Mesendoderm (in vitro differentiated cells): ENCODE measurements around the gene SLC22A7.

Source experiments
- DNase-seq: peaks from one replicate; pipeline ENCODE4 v3.0.0; 2013
- H2AK5ac ChIP-seq: 2 replicates; pipeline ENCODE4 v1.6.1; 2013; ENCODE audit warnings: low read length, inconsistent platforms
- H2BK120ac ChIP-seq: 2 replicates; pipeline ENCODE4 v1.6.1; 2013; ENCODE audit warnings: low read depth, mild to moderate bottlenecking, low read length, moderate library complexity, mixed read lengths
- H2BK15ac ChIP-seq: replicated peaks from 2 replicates; pipeline ENCODE4 v1.6.1; 2013; ENCODE audit warnings: low read depth, mild to moderate bottlenecking, moderate library complexity
- H2BK5ac ChIP-seq: 2 replicates; pipeline ENCODE4 v1.6.1; 2013; ENCODE audit warnings: low read length, inconsistent platforms
- H3K18ac ChIP-seq: 2 replicates; pipeline ENCODE4 v1.6.1; 2013; ENCODE audit warnings: mild to moderate bottlenecking, low read length, mixed read lengths
- H3K23ac ChIP-seq: one replicate; pipeline ENCODE4 v1.6.1; 2013; ENCODE audit warnings: low read length
- H3K27ac ChIP-seq: 2 replicates; pipeline ENCODE4 v1.5.1; 2013; ENCODE audit warnings: low read depth, mild to moderate bottlenecking, inconsistent platforms, low read length, moderate library complexity
- H3K27me3 ChIP-seq: 2 replicates; pipeline ENCODE4 v1.6.1; 2013; ENCODE audit warnings: low read length, control low read depth, mild to moderate bottlenecking, inconsistent platforms; ENCODE audit not compliant: insufficient read depth, poor library complexity
- H3K36me3 ChIP-seq: 2 replicates; pipeline ENCODE4 v1.6.1; 2013; ENCODE audit warnings: low read length, inconsistent platforms; ENCODE audit not compliant: control insufficient read depth, insufficient read depth
- H3K4ac ChIP-seq: one replicate; pipeline ENCODE4 v1.6.1; 2013; ENCODE audit warnings: low read depth, mild to moderate bottlenecking, low read length, moderate library complexity
- H3K4me1 ChIP-seq: 2 replicates; pipeline ENCODE4 v1.6.1; 2013; ENCODE audit warnings: low read depth, low read length, inconsistent platforms; ENCODE audit not compliant: control insufficient read depth
- H3K4me2 ChIP-seq: 2 replicates; pipeline ENCODE4 v1.6.1; 2013; ENCODE audit warnings: low read length
- H3K4me3 ChIP-seq: 2 replicates; pipeline ENCODE4 v1.5.1; 2013; ENCODE audit warnings: mild to moderate bottlenecking, low read length
- H3K56ac ChIP-seq: one replicate; pipeline ENCODE4 v1.6.1; 2013; ENCODE audit warnings: low read length
- H3K79me1 ChIP-seq: 2 replicates; pipeline ENCODE4 v1.6.1; 2013; ENCODE audit warnings: low read length, inconsistent platforms
- H3K79me2 ChIP-seq: 2 replicates; pipeline ENCODE4 v1.6.1; 2013; ENCODE audit warnings: mild to moderate bottlenecking, low read length; ENCODE audit not compliant: control insufficient read depth, insufficient read depth
- H3K9ac ChIP-seq: 2 replicates; pipeline ENCODE4 v1.6.1; 2013; ENCODE audit warnings: low read length, inconsistent platforms
- H4K5ac ChIP-seq: one replicate; pipeline ENCODE4 v1.6.1; 2013; ENCODE audit warnings: low read length
- H4K8ac ChIP-seq: one replicate; pipeline ENCODE4 v1.6.1; 2013; ENCODE audit warnings: low read depth, mild to moderate bottlenecking, control low read depth, low read length, moderate library complexity
- WGBS: extraction: QIAGEN DNeasy Blood & Tissue Kit; methylation state at CpG from one replicate; pipeline ENCODE4 v1.1.7; 2013; ENCODE audit warnings: low lambda C conversion rate, missing lambda C conversion rate; ENCODE audit not compliant: insufficient coverage; ENCODE audit errors: extremely low coverage; 5-methylcytosine and 5-hydroxymethylcytosine counted together

The SLC22A7 gene

DNA sequence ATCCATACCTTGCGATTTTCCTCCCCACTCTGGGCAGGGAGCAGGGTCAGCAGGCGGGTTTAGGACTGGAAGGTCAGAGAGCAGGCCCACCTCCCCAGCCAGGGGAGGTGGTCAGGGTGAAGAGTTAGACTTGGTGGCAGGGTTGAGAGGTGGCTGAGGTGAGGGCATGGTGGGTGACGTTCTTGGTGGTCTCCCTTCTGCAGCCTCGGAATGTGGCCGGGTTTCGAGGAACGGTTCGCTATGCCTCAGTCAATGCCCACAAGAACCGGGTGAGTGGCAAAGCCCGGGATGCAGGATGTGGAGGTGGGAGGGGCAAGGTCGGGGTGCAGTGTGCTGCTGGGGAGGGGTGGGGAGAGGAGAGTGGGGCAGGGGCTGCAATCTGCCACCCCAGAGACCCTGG is 43.2 kb upstream of the SLC22A7 start:
- Histone ChIP-seq H2AK5ac (no peak overlapping the region), H3K27ac (no peak overlapping the region), H3K4me3 (no peak overlapping the region), H3K56ac (no peak overlapping the region), H2BK15ac (no peak overlapping the region), H3K18ac (no peak overlapping the region), H2BK5ac (no peak overlapping the region), H3K79me1 (no peaks in the 10 kb centered on the region), H3K27me3 (no peaks in the 10 kb centered on the region), H3K4me1 (no peaks in the 10 kb centered on the region), H3K23ac (no peak overlapping the region), H3K4me2 (no peak overlapping the region), H2BK120ac (no peak overlapping the region), H3K4ac (no peak overlapping the region), H4K5ac (no peak overlapping the region), H3K9ac (no peak overlapping the region), H3K36me3 (no peaks in the 10 kb centered on the region), H3K79me2 (no peaks in the 10 kb centered on the region), H4K8ac (no peak overlapping the region)
- no peak for DNase-seq
- WGBS, result no CpG with 5 or more reads among the region's 11 CpGs

DNA sequence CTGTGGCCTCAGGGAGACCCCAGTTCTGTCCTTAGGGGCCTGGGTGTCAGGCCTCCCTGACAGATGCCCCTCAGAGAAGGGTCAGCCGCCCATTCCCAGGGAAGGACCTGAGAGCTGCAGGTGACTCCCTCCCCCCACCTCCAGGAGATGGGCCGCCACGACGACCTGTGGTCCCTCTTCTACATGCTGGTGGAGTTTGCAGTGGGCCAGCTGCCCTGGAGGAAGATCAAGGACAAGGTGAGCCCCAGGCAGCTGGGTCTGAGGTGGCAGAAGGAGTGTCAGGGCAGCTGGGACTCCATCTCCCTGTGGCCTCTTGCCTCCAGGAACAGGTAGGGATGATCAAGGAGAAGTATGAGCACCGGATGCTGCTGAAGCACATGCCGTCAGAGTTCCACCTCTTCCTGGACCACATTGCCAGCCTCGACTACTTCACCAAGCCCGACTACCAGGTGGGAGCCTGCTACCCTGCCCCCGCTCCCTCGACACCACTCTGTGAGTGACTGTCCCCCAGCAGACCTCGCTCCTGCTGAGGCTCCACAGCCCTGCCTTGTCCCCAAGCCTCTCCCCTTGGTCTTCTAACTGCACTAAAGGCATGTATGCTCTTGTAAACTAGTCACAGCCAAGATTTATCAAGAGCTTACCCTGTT is 42.5 kb upstream of the SLC22A7 start:
- Histone ChIP-seq H3K79me2 (no peaks in the 10 kb centered on the region), H3K23ac (no peak overlapping the region), H3K9ac (no peak overlapping the region), H3K79me1 (no peaks in the 10 kb centered on the region), H2BK120ac (no peak overlapping the region), H3K4me3 (no peak overlapping the region), H4K5ac (no peak overlapping the region), H3K18ac (no peak overlapping the region), H3K27me3 (no peaks in the 10 kb centered on the region), H3K36me3 (no peaks in the 10 kb centered on the region), H3K56ac (no peak overlapping the region), H2BK15ac (no peak overlapping the region), H2AK5ac (no peak overlapping the region), H4K8ac (no peak overlapping the region), H3K4me2 (no peak overlapping the region), H3K27ac (no peak overlapping the region), H3K4me1 (no peaks in the 10 kb centered on the region), H3K4ac (no peak overlapping the region), H2BK5ac (no peak overlapping the region)
- DNase-seq, result no peak
- no CpG with 5 or more reads among the region's 11 CpGs for WGBS

DNA sequence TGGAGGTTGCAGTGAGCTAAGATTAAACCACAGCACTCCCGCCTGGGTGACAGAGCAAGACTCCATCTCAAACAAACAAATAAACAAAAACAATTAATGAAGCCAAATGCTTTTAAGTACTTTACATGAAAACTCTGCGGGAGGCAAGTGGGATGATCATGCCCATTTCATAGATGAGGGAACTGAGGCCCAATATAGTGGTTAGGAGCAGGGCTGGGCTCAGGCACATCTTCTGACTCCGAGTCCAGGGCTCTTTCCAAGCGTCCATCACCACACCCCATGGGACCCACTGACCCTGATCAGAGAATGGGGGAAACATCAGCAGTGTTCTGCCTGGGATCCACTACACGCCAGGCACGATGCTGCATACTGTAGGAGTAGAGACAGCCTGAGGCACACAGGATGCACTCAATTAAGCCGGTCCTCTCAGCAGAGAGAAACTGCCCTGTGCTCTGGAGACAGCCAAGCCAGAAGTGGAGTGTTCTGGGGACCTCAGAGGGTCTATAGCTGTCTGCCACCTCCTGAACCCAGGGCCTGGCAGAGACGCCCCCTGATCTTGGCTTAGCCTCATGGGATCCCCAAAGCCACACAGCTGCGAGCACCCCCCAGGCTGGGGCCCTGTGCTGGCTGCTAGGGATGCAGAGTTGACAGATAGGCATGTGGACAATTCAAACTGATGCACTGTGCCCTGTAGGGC is 41.2 kb upstream of the SLC22A7 start:
- no peak overlapping the region for H3K27ac ChIP-seq
- H3K4me3 ChIP-seq, result no peak overlapping the region
- H3K18ac ChIP-seq, result no peak overlapping the region
- no peaks in the 10 kb centered on the region for H3K27me3 ChIP-seq
- no peak overlapping the region for H4K8ac ChIP-seq
- no peak overlapping the region for H3K4ac ChIP-seq
- no peak overlapping the region for H2BK15ac ChIP-seq
- H4K5ac ChIP-seq, result no peak overlapping the region
- no peaks in the 10 kb centered on the region for H3K36me3 ChIP-seq
- H2BK5ac ChIP-seq, result no peak overlapping the region
- H3K79me2 ChIP-seq, result no peaks in the 10 kb centered on the region
- DNase-seq, result no peak
- no peak overlapping the region for H2AK5ac ChIP-seq
- WGBS, result no CpG with 5 or more reads among the region's 9 CpGs
- no peak overlapping the region for H3K9ac ChIP-seq
- H3K4me2 ChIP-seq, result no peak overlapping the region
- H2BK120ac ChIP-seq, result no peak overlapping the region
- no peak overlapping the region for H3K56ac ChIP-seq
- H3K79me1 ChIP-seq, result no peaks in the 10 kb centered on the region
- no peaks in the 10 kb centered on the region for H3K4me1 ChIP-seq
- H3K23ac ChIP-seq, result no peak overlapping the region

DNA sequence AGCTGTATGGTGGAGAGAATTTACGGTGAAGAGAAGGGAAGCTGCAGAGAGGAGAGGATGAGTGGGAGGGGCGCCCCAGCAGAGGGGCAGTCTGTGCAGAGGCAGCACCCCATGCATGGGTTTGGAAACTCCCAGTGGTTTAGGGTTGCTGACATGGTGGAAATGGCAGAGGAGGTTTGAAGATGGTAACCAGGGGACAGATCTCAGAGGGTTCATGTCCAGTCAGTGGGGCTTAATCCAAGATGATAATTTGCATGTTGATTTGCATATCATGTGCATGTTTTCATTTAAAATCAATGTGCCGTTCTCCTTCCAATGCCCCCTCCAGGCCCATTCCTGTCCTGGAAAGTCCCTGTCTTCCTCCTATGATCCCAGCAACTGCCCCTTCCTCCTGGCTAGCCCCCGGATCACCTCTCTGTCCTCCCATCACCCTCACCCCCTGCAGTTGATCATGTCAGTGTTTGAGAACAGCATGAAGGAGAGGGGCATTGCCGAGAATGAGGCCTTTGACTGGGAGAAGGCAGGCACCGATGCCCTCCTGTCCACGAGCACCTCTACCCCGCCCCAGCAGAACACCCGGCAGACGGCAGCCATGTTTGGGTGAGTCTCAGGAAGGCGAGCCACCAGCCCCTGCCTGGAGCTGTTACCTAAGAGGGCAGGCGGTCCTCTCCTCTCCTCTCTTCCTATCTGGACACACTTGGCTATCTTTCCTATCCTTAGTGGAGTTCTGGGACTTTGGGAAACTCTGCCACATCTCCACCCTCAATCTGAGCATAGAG is 40.5 kb upstream of the SLC22A7 start:
- H3K79me2 ChIP-seq, result no peaks in the 10 kb centered on the region
- H2BK15ac ChIP-seq, result no peak overlapping the region
- no peak overlapping the region for H3K18ac ChIP-seq
- no peak overlapping the region for H3K4ac ChIP-seq
- no peaks in the 10 kb centered on the region for H3K36me3 ChIP-seq
- H3K27me3 ChIP-seq, result no peaks in the 10 kb centered on the region
- H2BK5ac ChIP-seq, result no peak overlapping the region
- no peak overlapping the region for H4K8ac ChIP-seq
- H3K4me2 ChIP-seq, result no peak overlapping the region
- no peak overlapping the region for H3K4me3 ChIP-seq
- H3K23ac ChIP-seq, result no peak overlapping the region
- H3K9ac ChIP-seq, result no peak overlapping the region
- H4K5ac ChIP-seq, result no peak overlapping the region
- H3K27ac ChIP-seq, result no peak overlapping the region
- peak overlapping the region; percentile 15 for H3K56ac ChIP-seq
- H2AK5ac ChIP-seq, result no peak overlapping the region
- H3K4me1 ChIP-seq, result no peaks in the 10 kb centered on the region
- H3K79me1 ChIP-seq, result no peaks in the 10 kb centered on the region
- WGBS, result no CpG with 5 or more reads among the region's 12 CpGs
- H2BK120ac ChIP-seq, result no peak overlapping the region
- DNase-seq, result no peak

DNA sequence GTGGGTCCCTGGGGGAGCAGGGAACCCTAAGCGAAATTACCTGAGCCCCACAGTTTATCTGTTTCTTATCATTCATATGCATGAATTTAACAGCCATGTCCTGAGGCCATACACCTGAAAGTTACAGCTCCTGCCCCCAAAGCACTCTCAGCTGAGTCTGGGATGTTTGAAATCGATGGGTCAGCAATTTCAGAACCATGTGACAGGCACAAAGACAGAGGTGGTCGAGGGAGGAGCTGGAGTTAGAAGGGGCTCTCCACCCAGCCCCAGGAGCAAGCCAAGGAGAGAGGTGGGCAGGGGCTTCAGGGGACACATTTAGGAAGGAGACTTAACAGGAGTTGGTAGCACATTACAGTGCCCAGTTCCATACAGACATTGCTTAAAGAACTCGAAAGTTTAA is 39.9 kb upstream of the SLC22A7 start:
- H2AK5ac ChIP-seq, result no peak overlapping the region
- no peak for DNase-seq
- no peak overlapping the region for H3K18ac ChIP-seq
- H3K9ac ChIP-seq, result no peak overlapping the region
- no peak overlapping the region for H2BK120ac ChIP-seq
- no peak overlapping the region for H3K27ac ChIP-seq
- no peak overlapping the region for H3K4me3 ChIP-seq
- H3K4me1 ChIP-seq, result no peaks in the 10 kb centered on the region
- H3K23ac ChIP-seq, result no peak overlapping the region
- H3K27me3 ChIP-seq, result no peaks in the 10 kb centered on the region
- H4K8ac ChIP-seq, result no peak overlapping the region
- H3K79me1 ChIP-seq, result no peaks in the 10 kb centered on the region
- no peak overlapping the region for H3K56ac ChIP-seq
- WGBS, result no CpG with 5 or more reads among the region's 4 CpGs
- no peak overlapping the region for H3K4ac ChIP-seq
- H2BK5ac ChIP-seq, result no peak overlapping the region
- no peak overlapping the region for H2BK15ac ChIP-seq
- H3K79me2 ChIP-seq, result no peaks in the 10 kb centered on the region
- no peak overlapping the region for H4K5ac ChIP-seq
- H3K4me2 ChIP-seq, result no peak overlapping the region
- no peaks in the 10 kb centered on the region for H3K36me3 ChIP-seq
